ENCODE results near the gene STK25.
"Not testable (repeated sequence)": the region's sequence is repeated elsewhere in the genome, so short reads cannot be mapped to it uniquely, and the experiment has no call there.

STK25 gene

DNA sequence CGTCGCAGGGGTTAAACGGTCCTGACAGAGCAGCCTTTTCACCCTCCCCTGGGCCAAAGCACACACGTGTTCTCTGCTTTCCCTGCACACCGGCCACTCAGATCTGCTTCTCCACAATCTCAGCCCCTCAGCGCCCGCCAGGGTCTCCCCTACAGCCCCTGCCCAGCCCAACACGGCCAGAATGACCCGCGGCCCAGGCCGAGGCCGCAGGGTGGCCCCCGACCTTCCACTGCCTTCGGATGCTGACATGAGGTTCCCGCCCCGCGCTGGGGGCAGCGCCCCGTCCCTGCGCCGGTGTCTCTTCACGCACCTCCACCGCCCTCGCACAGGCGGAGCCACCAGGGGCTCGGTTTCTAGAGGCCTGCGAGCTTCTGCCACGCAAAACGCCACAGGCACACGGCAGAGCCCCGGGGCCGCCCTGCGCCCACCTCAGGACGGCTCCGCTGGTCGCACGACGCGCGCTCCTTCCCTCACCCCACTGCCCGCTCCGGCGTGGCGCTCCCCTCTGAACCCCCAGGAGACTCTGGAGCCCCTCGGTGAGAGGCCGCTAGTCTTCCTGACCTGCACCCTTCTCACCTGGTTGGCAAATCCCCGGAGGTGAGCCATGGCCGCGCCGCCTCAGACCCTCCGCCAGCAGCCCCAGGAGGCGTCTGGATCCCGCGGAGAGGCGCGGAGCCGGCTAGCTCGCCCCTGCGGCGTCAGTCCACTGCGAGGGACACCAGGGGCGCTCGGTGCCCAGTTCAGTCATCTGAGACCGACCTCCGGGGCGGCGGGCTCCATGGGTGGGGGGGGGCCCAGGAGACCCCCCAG is 749 bp downstream of the STK25 start:
- DNase-seq (ENCODE audit: low read depth in 2 of 2) = peak in 1 of 2 donors; percentile 4

DNA sequence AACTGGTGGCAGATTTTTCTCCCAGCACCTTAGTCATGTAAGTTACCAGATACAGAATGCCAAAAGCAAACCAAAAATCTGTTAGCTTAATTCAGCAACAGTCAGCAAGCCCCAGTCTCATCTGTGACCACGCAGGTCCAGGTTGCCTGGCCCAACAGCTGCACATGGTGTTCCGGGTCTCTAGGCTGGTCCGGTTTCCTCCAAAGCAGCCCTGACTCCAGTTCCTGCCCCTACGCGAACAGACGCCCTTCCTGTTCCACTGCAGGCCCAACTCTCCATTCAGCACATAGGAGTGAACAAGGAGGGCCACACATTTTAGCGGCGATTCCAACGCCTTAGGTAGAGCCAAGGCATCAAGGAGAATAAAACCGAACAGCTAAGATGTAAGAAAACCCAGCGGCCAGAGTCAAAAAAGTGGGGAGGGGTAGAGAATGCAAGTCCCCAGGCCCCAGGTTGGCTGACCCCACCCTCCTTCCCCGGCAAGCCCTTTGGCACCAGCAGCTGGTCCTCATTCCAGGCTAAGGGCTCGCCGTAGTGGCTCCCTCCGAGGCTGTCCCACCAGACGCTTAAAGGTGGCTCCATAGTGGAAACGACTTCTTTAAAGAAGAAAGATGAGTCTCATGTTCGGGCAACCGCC is 1.5 kb downstream of the STK25 start:
- DNase-seq (ENCODE audit: low read depth in 2 of 2) = no peak

DNA sequence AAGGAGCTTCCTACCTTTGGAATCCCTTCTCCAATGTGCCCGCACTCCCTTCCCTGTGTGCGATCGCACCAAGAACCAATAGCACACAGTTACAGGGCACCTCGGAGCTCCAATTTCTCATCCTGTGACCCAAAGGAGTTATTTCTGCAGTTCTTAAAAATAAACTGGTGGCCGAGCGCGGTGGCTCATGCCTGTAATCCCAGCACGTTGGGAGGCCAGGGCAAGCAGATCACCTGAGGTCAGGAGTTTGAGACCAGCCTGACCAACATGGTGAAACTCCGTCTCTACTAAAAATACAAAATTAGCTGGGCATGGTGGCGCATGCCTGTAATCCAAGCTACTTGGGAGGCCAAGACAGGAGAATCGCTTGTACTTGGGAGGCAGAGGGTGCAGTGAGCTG is 2.1 kb downstream of the STK25 start:
- DNase-seq (ENCODE audit: low read depth in 2 of 2) = not testable (repeated sequence)

DNA sequence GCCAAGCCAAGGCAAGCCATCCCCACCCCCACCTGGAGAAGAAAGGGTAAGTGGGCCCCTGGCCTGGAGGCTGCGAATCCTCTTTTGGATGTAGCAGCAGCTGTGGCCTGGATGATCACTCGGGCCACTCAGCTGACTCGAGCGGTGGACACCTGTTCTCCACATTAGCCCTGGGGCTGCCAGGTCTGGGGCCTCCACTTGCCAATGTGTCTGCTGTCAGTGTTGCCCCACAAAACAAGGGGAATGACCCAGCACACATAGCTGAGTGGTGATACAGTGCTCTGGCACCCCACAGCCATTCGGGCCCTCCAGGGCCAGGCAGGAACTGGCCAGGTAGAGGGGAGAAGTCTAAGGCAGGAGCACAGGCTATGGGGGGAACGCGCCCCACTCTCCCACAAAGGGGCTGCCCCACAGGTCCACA is 2.6 kb downstream of the STK25 start:
- no peak for DNase-seq (ENCODE audit: low read depth in 2 of 2)

DNA sequence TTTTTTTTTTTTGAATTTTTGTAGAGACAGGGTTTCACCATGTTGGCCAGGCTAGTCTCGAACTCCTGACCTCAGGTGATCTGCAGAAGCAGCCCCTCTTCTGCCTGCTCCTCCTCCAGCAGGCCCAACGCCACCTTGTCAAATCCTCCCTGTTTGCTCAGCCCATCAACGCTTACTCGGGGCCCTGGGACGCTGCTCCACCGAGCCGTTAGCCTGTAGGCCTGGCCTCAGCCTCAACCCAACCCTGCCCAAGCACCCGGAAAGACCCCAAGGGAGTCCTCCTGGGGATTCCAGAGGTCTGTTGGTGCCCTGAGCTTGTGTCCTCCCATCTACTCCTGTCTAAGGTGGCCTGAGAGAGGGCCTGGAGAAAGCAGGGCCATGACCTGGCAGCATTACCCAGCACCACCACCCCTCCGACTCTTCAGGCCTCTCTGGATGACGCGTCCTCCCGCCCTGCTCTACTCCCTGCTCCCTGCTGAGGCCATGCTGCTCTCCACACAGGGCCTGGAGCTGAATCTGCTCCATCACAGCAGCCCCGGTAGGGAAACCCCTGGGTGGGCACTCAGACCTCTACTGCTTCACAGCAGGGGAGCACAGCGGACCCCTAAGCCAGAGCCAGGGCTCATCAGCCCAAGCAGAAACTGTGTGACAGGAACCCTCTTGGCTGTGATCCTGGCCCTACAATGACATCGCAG is 3.2 kb downstream of the STK25 start:
- DNase-seq (ENCODE audit: low read depth in 2 of 2) = no peak

DNA sequence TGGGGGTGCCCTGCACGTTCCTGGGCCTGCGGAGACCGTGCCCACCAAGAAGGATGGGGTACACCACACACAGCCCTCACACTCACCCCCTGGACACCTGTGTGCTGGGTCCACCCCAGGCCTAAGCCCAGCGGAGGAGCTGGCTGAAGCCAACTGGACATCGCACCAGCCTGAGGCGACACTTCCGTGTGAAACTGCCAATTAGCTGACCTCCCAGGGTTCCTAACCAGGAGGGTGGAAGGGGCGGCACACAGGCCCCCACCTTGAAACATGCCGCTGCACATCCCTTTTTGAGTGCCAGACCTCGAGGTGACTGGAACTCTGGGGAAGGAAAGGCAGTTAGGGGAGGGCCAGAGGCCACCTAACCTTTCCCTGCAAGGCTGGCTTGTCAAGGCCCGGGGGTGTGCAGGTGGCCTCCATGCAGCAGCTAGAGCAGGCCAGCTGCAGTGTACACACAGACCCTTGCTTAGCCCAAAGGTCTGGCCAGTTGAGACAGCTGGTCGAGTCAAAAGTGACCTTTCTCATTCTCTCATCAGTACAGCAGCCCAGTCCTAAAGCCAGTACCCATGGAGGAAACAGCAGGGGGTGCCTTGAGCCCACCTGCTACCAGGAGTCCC is 4.5 kb downstream of the STK25 start:
- no peak for DNase-seq (ENCODE audit: low read depth in 2 of 2)

DNA sequence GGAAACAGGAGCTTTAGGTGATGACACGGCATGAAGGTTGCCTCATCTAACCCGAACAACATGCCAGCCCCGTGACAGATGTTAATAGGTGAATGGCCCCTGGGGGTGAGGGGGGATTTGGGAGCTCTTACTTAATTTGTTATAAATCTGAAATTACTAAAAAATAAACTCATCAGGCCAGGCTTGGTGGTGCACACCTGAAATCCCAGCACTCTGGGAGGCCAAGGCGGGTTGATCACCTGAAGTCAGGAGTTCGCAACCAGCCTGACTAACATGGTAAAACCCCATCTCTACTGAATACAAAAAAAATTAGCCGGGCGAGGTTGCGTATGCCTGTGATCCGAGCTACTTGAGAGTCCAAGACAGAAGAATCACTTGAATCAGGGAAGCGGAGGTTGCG is 6.1 kb downstream of the STK25 start:
- no peak for DNase-seq (ENCODE audit: low read depth in 2 of 2)

DNA sequence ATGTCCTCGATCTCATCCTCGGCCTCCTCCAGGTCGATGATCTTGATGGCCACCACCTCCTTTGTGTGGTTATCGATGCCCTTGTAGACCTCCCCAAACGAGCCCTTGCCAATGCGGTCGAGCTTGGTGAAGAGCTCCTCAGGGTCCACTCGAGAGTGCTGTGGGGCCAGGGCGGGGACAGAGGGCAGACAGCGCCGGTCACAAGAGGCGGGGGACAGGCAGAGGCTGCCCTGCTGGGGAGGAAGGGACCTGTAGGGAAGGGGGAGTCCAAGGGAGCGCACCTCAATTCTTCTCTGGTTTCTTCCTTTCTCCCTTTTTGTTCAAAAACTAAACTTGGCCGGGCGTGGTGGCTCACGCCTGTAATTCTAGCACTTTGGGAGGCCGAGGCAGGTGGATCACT is 6.8 kb downstream of the STK25 start:
- no peak for DNase-seq (ENCODE audit: low read depth in 2 of 2)

DNA sequence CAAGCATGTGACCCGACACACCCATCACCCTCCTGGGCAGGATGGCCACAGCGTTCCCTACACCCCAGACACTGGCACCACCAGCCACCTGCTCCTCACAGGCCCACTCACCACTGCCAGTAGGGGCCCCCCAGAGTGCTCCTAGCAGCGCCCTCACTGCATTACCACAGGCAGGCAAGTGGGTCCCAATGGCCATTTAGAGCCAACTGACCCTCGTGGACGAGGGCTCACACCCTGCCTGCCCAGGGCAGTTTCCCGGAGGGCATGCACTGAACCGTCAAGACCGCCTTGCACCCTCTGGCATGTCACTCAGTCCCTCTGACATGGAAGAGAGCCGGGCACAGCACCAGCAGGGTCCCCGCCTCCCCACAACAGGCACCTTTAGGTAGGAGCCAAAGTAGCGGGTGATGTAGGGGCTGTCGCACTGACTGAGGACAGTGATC is 7.3 kb downstream of the STK25 start:
- DNase-seq (ENCODE audit: low read depth in 2 of 2) = no peak

DNA sequence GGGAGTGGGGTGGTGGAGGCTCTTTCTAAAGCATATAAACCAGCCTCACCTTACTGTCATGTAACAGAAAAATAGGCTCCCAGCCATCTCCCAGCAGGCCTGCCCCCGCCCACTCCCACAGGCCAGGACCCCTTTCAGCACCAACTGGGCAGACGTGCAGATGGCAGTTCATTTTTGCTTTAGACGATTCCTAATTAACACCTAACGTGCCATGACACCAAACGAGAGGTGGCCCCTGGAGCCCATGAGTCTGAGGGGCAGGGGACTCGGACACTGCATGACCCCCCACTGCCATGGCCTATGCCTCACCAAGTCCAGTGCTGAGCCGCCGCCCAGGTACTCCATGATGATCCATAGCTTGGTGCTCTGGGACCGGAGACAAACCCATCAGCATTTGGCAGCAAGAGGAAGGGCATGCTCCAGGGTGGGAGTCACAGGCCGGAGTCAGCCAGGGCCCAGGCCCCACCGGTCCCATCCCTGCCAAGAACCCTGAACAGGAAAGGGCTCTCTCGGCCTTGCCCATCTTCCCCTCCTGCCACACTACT is 7.9 kb downstream of the STK25 start:
- no peak for DNase-seq (ENCODE audit: low read depth in 2 of 2)

DNA sequence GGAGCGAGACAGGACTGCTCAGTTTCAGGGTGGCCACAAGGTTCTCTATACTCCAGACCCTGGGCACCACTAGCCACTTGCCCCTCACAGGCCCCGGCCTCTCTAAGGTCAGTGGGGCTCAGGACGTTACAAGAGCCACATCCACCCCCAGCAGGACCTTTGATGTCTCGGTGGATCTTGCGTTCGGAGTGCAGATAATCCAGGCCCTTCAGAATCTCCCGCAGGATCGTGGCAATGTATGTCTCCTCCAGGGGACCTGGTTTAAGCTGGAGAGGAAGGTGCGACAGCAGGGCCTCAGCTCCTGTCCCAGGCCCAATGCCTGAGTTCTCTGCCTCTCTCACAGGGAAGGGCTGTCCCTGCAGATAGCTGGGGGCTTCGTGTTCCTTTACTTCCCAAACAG is 8.4 kb downstream of the STK25 start:
- no peak for DNase-seq (ENCODE audit: low read depth in 2 of 2)

DNA sequence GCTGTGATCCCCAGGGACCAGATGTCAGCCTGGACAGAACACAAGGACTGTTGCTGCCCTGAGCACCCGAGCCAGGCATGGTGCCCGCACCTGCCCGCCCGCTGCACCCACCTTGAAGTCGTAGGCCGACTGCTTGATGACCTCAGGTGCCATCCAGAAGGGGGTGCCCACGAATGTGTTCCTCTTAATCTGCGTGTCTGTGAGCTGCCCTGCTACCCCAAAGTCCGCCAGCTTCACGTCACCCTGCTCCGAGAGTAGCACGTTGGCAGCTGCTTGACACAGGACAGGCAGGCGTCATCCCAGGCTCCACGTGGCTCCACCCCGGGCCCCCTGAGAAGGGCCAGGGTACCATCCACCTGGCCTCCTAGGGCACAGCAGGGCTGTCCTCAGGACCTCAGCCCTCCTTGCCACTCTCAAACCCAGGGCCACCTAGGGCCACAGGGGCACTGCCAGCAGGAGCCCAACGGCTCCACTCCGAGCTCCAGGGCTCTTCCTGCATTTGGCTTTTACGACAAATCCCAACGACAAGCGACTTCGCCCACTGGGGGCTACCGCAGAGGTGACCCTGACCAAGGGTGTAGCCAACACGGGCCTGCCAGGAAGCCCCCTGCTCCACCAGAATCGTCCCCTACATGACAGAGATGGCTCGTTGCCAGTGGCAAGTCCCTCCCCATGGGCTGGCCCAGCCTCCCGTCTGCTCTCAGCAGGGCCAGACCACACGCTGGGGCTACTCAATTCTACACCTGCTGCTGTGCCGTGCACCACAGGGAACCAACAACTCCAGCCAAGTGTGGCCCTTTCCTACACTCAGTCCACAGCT is 9.0 kb downstream of the STK25 start:
- no peak for DNase-seq (ENCODE audit: low read depth in 2 of 2)

DNA sequence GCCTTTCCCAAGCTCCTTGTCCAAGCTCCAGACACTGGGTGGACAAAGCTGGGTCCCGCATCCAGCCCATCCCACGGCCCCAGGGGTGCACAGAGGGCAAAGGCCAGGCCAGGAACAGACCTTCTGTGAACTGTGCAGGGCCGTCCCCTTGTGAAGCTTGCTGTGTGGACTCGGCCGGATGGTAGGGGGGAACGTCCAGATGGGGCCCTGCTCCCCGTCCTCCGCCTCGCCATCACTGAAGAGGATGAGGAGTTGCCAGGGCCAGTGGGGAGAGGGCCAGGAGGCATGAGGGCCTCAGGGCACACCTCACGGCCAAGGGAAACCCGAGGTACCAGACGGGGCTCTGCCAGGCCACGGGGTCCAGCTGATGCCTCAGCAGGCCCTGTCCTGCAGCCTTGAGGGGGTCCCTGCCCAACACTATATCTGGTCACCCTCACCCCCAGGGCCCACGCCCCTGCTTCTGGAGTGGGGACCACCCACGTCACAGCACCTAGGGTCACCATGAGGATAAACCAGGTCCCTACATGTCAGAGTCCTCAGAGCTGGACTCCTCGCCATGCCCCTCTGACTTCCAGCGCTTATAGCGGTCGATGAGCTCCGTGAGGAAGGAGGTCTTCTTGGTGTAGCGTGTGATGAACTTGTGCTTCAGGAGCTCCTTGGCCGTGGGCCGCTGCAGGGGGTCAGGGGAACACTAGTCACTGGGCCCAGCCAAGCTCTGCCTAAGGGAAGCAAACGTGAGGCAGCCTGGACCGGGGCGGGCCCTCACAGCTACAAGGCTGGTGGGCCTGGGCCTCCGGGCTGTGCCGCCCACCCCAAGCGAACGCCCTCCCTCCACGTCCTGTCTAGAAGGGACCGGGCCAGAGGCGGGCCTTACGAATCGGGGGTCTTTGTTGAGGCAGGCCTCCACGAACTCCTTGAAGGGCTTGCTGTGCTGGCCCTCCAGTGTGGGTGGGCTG is 10.0 kb downstream of the STK25 start:
- DNase-seq (ENCODE audit: low read depth in 2 of 2) = no peak

DNA sequence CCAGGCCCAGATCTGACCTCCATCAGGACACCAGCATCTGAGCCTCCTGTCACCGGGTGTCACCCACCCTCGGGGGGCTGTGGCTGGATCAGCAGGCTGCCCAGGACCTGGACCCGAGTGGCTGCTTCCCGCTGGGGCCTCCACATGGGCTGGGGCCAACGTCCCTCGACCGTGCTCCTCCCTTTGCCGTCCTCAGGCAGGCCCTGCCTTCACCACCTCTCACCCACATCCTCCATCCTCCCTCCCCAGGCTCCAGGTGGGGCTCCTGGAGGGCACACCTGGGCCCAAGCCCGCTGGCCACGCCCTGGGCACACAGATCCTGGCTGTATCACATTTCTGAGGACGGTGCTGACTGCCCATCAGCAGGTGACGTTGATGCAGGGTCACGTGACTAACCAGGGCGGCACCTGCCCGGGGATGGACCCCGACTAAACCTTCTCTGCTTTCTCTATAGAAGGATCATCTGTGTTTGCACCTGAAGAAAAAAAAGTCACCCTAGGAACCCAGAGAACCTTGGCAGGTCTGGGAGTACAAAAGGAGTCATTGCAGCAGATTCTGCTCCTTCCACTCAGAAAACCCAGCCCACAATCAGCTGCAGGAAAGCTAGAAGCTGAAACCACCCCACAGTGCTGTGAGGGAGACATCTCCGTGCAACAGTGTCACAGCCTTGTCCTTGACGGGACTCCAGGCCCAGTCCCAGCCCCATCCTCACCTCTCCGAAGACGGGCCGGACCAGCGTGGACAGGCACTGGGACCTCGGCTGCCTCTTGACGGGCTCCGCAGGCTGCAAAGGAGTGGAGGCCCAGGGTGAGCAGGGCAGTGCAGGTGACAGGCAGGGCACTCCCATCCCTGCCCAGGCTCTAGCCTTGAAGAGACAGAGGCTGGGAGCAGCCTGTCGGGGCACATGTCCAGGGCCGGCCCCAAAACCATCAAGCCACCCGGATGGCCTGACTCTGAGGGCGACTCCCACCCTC is 11.2 kb downstream of the STK25 start:
- DNase-seq (ENCODE audit: low read depth in 2 of 2) = no peak

DNA sequence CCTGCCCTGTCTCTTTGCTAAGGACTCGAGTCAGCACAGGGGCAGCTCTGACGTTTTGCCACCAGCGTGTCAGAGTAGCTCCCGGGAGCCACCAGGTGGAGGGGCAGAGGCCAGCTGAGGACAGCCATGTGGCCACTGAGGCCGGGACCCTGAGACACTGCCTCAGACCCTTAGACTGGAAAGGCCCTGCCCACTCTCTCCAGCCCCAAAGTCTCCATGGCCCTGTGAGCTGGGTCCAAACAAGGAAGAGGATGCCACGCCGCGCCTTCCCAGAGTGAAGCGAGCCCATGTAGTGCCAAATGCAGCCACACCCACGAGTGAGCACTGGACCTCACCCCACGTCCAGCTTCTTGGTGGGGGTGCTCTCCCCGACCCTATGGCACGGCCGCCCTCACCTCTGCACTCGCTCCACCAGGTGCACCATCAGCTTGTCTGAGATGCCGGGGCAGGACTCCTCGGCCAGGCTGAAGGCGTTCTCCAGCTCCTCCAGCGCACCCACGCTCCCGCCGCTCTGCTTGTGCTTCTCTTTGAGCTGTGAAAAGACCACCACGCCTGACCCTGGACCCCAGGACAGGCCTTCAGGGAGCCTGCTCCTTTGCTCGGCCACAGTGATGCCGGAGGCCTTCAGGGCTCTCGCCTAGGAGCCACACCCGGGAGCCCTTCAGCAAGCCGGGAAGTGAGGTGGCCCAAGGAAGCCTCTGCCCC is 12.2 kb downstream of the STK25 start:
- no peak for DNase-seq (ENCODE audit: low read depth in 2 of 2)

DNA sequence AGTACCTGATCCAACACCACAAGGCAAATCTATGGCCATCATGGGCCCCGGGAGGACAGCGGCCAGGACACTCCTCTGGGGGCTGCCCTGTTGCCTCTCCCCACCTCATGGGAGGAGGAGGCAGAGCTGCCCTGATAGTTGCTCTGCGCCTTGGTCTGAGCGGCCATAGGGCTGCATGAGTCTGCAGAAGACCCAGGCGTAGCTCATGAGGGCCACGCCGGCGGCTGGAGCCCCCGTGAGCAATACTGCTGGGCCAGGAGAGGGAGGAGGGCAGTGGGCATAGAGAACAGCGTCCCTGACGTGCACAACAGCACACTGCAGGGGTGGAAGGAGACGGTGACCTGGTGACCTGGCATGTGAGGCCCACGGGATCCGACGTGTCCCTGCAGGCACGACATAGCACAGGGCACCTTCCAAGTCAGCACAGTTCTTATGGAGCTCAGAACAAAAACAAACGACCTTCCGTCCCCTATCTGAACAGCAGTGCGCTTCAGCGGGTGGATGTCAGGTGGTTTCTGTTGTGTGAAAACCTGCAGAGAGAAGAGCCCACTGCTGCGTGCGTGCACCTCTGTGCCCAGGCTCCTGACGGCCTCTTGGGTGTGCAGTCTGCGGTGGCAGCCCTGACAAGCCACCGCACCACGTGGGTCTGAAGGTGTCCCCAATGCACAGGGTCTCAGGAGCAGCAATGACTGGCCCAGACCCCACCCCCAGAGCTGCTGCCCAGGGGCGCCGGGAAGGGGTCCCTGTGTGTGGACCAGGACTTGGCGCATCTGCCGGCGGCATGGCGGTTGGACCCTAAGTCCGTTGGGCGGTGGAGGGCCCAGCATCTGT is 13.0 kb downstream of the STK25 start:
- DNase-seq (ENCODE audit: low read depth in 2 of 2) = no peak

DNA sequence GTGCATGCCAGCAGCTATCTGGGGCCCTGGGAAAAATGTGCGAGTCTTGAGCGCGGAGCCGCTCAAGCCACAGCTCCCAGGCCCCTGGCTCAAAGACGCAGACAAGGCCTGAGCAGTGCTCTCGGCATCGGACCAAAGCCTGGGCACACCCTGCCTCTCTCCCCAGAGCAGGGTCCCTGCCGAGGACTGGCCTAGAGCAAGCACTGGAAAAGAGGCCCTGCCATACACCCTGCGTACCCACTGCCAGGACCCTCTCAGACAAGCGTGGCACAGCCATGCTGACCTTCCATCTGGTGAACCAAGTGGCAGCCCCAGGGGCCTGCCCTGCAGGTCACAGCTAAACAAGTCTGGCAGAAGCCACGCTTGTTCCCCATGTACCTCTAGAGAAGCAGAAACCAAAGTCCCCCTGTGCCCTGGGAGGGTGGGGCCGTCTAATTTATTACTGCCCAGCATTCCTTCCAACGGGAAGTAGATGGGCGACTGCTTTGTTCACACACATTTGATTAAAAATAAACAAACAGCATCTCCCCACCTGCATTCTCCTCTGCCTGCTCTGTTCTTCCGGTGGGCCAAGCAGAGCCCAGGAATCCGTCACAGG is 14.0 kb downstream of the STK25 start:
- no peak for DNase-seq (ENCODE audit: low read depth in 2 of 2)

Measured in stimulated activated CD8-positive, alpha-beta memory T cell treated with anti-CD3 and anti-CD28 coated beads, Interleukin-2, amount 100 ng/mL, for 1 hour (primary cell).